Glutamatergic neuron (in vitro differentiated cells): ENCODE measurements around the gene BID. TPM values are rescaled to one million over a fixed set of nuclear protein-coding genes. Genes with fewer than 3 reads are reported as not detected.

Experiments used
- DNase-seq: peaks from one replicate; pipeline ENCODE4 v3.0.0; 2022
- H3K27ac Mint-ChIP-seq: one replicate; pipeline ENCODE4 v1.8.0; 2020; ENCODE audit warnings: mild to moderate bottlenecking, mixed read lengths, inconsistent platforms; ENCODE audit not compliant: unreplicated experiment
- H3K27me3 Mint-ChIP-seq: one replicate; pipeline ENCODE4 v1.8.0; 2020; ENCODE audit warnings: mild to moderate bottlenecking, moderate library complexity, mixed read lengths, inconsistent platforms; ENCODE audit not compliant: unreplicated experiment
- H3K36me3 Mint-ChIP-seq: one replicate; pipeline ENCODE4 v1.8.0; 2020; ENCODE audit warnings: mild to moderate bottlenecking, mixed read lengths, inconsistent platforms; ENCODE audit not compliant: unreplicated experiment
- H3K4me1 Mint-ChIP-seq: one replicate; pipeline ENCODE4 v1.8.0; 2020; ENCODE audit warnings: mild to moderate bottlenecking, low read depth, mixed read lengths, inconsistent platforms; ENCODE audit not compliant: unreplicated experiment
- H3K4me3 Mint-ChIP-seq: one replicate; pipeline ENCODE4 v1.8.0; 2020; ENCODE audit warnings: mild to moderate bottlenecking, mixed read lengths, inconsistent platforms; ENCODE audit not compliant: unreplicated experiment
- H3K9me3 Mint-ChIP-seq: one replicate; pipeline ENCODE4 v1.8.0; 2020; ENCODE audit warnings: mild to moderate bottlenecking, moderate library complexity, mixed read lengths, inconsistent platforms; ENCODE audit not compliant: unreplicated experiment
- CTCF ChIP-seq: fragments of 200-600 bp; sonication (generic); IDR thresholded peaks from one replicate; pipeline ENCODE4 v1.5.0; 2021; ENCODE audit not compliant: partially characterized antibody, unreplicated experiment
- total RNA-seq: library from RNA; stranded (reverse); fragmentation: NEBNext Ultra II Directional; extraction: Animal tissue kit (Norgen Biotek cat#: 25700); gene quantifications from one replicate; pipeline ENCODE4 v1.2.1, GENCODE V29; 2021; ENCODE audit not compliant: unreplicated experiment

Gene BID
- total RNA-seq, 1 donor from 2014 or later, result 18.5 TPM

- peak overlapping the region; percentile 9 for H3K27ac Mint-ChIP-seq
- no peak for DNase-seq
- no peak for TF ChIP-seq CTCF
Observed at GRCh38 chr22:17779286-17780115, 5.2 kb upstream of the BID start.

GRCh38 chr22:17778412-17778976 is 4.2 kb upstream of the BID start:
- Mint-ChIP-seq H3K27ac (no peak overlapping the region), H3K9me3 (peaks cover 3% of the 10 kb centered on the region), H3K27me3 (peaks cover 4% of the 10 kb centered on the region), H3K4me1 (peaks cover 5% of the 10 kb centered on the region), H3K4me3 (no peak overlapping the region), H3K36me3 (no peaks in the 10 kb centered on the region)
- TF ChIP-seq CTCF, result no peak
- DNase-seq, result no peak

More at GRCh38 chr22:17779286-17780115, 5.2 kb upstream of the BID start:
- H3K36me3 Mint-ChIP-seq, result no peaks in the 10 kb centered on the region
- H3K9me3 Mint-ChIP-seq, result peaks cover 4% of the 10 kb centered on the region
- H3K4me1 Mint-ChIP-seq, result peaks cover 9% of the 10 kb centered on the region
- H3K4me3 Mint-ChIP-seq, result no peak overlapping the region
- H3K27me3 Mint-ChIP-seq, result peaks cover 4% of the 10 kb centered on the region

- Mint-ChIP-seq H3K4me1 (peaks cover 6% of the 10 kb centered on the region), H3K36me3 (no peaks in the 10 kb centered on the region), H3K27ac (no peak overlapping the region), H3K27me3 (peaks cover 7% of the 10 kb centered on the region), H3K4me3 (no peak overlapping the region), H3K9me3 (peaks cover 4% of the 10 kb centered on the region)
- no peak for TF ChIP-seq CTCF
- DNase-seq, result no peak
Observed at GRCh38 chr22:17777717-17778044, 3.4 kb upstream of the BID start.

DNA sequence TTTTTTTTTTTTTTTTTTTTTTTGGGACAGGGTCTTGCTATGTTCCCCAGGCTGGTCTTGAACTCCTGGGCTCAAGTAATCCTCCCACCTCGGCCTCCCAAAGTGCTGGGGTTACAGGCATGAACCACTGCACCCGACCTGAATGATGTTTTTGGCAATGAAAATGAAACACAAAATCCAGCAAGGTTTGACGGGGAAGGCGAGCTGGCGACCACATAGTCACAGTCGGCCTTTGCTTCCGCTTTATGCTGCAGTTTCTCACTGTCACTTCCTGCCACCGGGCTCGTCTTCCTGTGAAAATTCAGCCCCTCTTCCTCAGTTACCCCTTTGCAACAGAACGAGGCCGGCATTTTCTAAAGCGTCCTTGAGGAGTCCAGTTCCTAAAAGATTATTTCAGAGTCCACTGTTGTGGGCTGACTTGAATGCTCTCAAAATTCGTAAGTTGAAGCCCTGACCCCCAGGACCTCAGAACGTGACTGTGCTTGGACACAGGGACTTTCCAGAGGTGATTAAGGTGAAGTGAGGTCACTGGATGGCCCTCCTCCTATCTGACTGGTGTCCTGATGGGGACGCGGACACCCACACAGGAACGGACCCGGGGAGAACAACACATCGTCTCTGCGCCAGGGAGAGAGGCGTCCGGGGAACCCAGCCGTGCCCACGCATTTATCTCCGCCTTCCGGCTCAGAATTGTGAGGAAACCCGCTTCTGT is 2.9 kb upstream of the BID start:
- Mint-ChIP-seq H3K9me3 (peaks cover 4% of the 10 kb centered on the region), H3K36me3 (no peaks in the 10 kb centered on the region), H3K27me3 (peaks cover 7% of the 10 kb centered on the region), H3K27ac (no peak overlapping the region), H3K4me3 (no peak overlapping the region), H3K4me1 (peaks cover 8% of the 10 kb centered on the region)
- no peak for DNase-seq
- TF ChIP-seq CTCF, result no peak
